Heart left ventricle (tissue), 16 donors: ENCODE results near the gene RCCD1. TPM values are rescaled to one million over a fixed set of nuclear protein-coding genes. Genes with fewer than 3 reads are reported as not detected.

Experiments used
- ATAC-seq, 4 donors: fragments of 200-7000 bp; cut with Tn5 transposase; one replicate each; pipeline ENCODE4 v1.9.1; 2020 to 2022; ENCODE audit warnings: moderate library complexity in 4 of 4, mild to moderate bottlenecking in 3 of 4, moderate number of reproducible peaks in 1 of 4
- DNase-seq, 5 donors: peaks; one replicate each; pipeline ENCODE4 v3.0.0-alpha.2; 2020
- H3K27ac ChIP-seq, 12 donors: fragments of 200-600 bp; sonication (generic) in 4 of 12; one replicate each; pipeline versions ENCODE4 v1.5.0 to v1.8.0; 2016 to 2022; ENCODE audit warnings: mild to moderate bottlenecking in 2 of 12
- H3K27me3 ChIP-seq, 9 donors: fragments of 200-600 bp; sonication (generic) in 2 of 9; one replicate each; pipeline versions ENCODE4 v1.5.1 to v1.8.0; 2016 to 2022; ENCODE audit warnings: mild to moderate bottlenecking in 3 of 9
- H3K36me3 ChIP-seq, 9 donors: fragments of 200-600 bp; sonication (generic) in 2 of 9; one replicate each; pipeline versions ENCODE4 v1.5.0 to v1.8.0; 2018 to 2022; ENCODE audit warnings: mild to moderate bottlenecking in 2 of 9
- H3K4me1 ChIP-seq, 12 donors: fragments of 200-600 bp; sonication (generic) in 4 of 12; one replicate each; pipeline versions ENCODE4 v1.5.0 to v1.8.0; 2016 to 2022; ENCODE audit warnings: mild to moderate bottlenecking in 3 of 12
- H3K4me3 ChIP-seq, 12 donors: fragments of 200-600 bp; sonication (generic) in 4 of 12; one replicate each; pipeline versions ENCODE4 v1.5.0 to v1.8.0; 2017 to 2022; ENCODE audit warnings: mild to moderate bottlenecking in 9 of 12, moderate library complexity in 4 of 12
- H3K9me3 ChIP-seq, 12 donors: fragments of 200-600 bp; sonication (generic) in 4 of 12; one replicate each; pipeline versions ENCODE4 v1.5.0 to v1.8.0; 2016 to 2022; ENCODE audit warnings: mild to moderate bottlenecking in 1 of 12
- POLR2A ChIP-seq, 2 donors: fragments of 450-650 bp; IDR thresholded peaks; one replicate each; pipeline ENCODE4 v1.6.1; 2017; ENCODE audit warnings: antibody characterized with exemption in 2 of 2, mild to moderate bottlenecking in 2 of 2, moderate library complexity in 2 of 2
- WGBS, 4 donors: extraction: QIAGEN DNeasy Blood & Tissue Kit in 2 of 4; methylation state at CpG; one replicate each; pipeline versions ENCODE4 v1.1.5 to v1.1.7; 2013 to 2018; 5-methylcytosine and 5-hydroxymethylcytosine counted together
- intact Hi-C, 10 donors: fragments of 100-400 bp; cut with DNase I; formaldehyde crosslinking; loops; one replicate each; pipeline versions ENCODE4 v1.11.1 to v1.14.2; 2022
- polyA plus RNA-seq, 2 donors: library from polyadenylated mRNA; stranded (reverse); fragments of 200-250 nt; gene quantifications; one replicate each; pipeline ENCODE4 v1.2.3, GENCODE V29; 2013
- total RNA-seq, 9 donors: library from RNA; depleted of rRNA in 2 of 9; stranded (reverse); fragments of >200 nt in 2 of 9; fragmentation: NEBNext Ultra II Directional in 3 of 9; extraction: Animal tissue kit (Norgen Biotek cat#: 25700) in 3 of 9; gene quantifications; one replicate each; pipeline versions ENCODE4 v1.1.0 to v1.2.4, GENCODE V29; 2016 to 2023
- TF ChIP-seq, protein P1 (sequence below), 12 donors: fragments of 200-600 bp; sonication (generic) in 4 of 12; IDR thresholded peaks; one replicate each; pipeline versions ENCODE4 v1.5.0 to v1.8.0; 2018 to 2022; ENCODE audit warnings: antibody characterized with exemption in 12 of 12, mild to moderate bottlenecking in 5 of 12
- donor health status: ischemic (EF 13 %, LVEDD 7.1; RV severe dilation, severe dysfunction).
- donor health status: healthy with polysubstance abuse.
- donor health status: DM: no; HTN: yes; CAD: no.
- donor health status: DM: no; HTN: no; CAD: no.
- donor health status: ischemic (EF 25% LVEDD 6.9; RV normal size, moderate dysfunction).
- donor health status: ischemic (EF 25% LVEDD 5.7; RV mildly dilated, moderate dysfunction).
- donor health status: healthy.
- donor health status: DM: yes; HTN: yes; CAD: no.
- donor health status: ischemic (EF 35%, LVEDD 5.7; RV mildly dilated, moderate dysfunction).
- donor health status: nonischemic (EF 11% LVEDD 7.7; RV severe dilation, severe dysfunction).
- donor health status: DM: yes; HTN: yes; CAD: no.
- donor health status: PGD.
- donor health status: ischemic (EF 29% LVEDD 5.4; RV normal size, mild dysfunction).
- donor health status: nonischemic (EF 23%, LVEDD 6.1; RV moderate dilation, normal function).

The RCCD1 gene
- total and polyA plus RNA-seq, 11 donors: 5.4 to 11.1 (median 6.9) TPM

DNA sequence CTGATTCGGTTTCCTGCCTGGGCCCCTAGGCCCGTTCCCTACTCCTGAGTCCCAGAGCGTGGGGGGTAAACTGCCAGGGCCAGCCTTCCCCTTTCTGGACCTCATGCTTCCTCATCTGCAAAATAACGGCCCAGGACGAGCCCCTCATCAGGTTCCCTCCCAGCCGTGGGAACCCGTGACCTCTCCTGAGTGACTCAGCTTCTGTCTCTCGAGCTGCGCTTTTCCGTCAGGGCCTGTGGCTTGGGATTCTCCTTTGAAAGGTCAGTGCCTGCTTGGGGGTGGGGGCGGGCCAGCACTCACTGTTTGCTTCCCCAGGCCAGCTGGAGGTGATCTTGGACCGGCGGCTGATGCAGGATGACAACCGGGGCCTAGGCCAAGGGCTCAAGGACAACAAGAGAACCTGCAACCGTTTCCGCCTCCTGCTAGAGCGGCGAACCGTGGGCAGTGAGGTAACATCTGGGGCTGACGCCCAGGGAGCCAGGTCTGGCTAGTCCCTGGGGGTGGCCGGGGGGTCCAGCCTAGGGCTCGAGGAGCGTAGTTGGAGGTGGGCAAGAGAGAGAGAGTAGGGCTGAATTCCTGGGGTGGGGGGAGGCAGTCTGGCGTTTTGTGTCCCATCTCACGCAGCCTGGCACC lies 38.8 kb upstream of the RCCD1 start:
- WGBS, 4 donors: 75 to 83% (median 79%) methylated on average over 25 of the region's 25 CpGs
- Histone ChIP-seq H3K4me1 (peaks cover 0 to 46% (median 10%) of the 10 kb centered on the region in 12 donors), H3K36me3 (peaks cover 11 to 100% (median 99%) of the 10 kb centered on the region in 9 donors), H3K27ac (peak overlapping the region in 11 of 12 donors; percentile 30 to 85 (median 71)), H3K27me3 (no peaks in the 10 kb centered on the region), H3K4me3 (peak overlapping the region in 3 of 12 donors; percentile 14 to 25 (median 17)), H3K9me3 (no peaks in the 10 kb centered on the region)
- TF ChIP-seq, protein P1, sequence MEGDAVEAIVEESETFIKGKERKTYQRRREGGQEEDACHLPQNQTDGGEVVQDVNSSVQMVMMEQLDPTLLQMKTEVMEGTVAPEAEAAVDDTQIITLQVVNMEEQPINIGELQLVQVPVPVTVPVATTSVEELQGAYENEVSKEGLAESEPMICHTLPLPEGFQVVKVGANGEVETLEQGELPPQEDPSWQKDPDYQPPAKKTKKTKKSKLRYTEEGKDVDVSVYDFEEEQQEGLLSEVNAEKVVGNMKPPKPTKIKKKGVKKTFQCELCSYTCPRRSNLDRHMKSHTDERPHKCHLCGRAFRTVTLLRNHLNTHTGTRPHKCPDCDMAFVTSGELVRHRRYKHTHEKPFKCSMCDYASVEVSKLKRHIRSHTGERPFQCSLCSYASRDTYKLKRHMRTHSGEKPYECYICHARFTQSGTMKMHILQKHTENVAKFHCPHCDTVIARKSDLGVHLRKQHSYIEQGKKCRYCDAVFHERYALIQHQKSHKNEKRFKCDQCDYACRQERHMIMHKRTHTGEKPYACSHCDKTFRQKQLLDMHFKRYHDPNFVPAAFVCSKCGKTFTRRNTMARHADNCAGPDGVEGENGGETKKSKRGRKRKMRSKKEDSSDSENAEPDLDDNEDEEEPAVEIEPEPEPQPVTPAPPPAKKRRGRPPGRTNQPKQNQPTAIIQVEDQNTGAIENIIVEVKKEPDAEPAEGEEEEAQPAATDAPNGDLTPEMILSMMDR (IDR thresholded peaks at IDR 0.05): no peak
- TF ChIP-seq POLR2A (IDR thresholded peaks at IDR 0.05): no peak
- intact Hi-C loops: no loop called here
- ATAC-seq (peak; percentile 57 to 74 (median 61)), DNase-seq (peak; percentile 53 to 86 (median 69))

DNA sequence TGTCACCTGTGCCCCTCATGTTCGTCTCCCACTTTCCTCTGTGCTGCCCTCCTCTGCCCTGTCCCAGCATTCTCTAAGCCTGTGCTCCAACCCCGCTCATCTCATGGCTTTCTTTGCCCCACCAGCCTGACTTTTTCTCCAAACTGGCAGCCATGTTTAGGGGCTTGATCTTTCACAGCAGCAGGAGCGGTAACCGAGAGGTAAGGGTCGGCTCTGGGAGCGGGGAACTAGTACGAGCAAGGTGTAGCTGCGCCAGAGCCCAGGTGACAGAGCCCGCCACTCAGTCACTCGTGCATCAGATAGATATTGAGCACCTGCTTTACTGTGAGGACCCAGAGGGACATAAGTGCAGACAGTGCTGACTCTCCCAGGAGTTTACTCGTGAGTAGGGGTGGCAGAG lies 38.2 kb upstream of the RCCD1 start:
- Histone ChIP-seq H3K4me1 (peaks cover 0 to 46% (median 10%) of the 10 kb centered on the region in 12 donors), H3K9me3 (no peaks in the 10 kb centered on the region), H3K27me3 (no peaks in the 10 kb centered on the region), H3K4me3 (peak overlapping the region in 3 of 12 donors; percentile 14 to 25 (median 17)), H3K36me3 (peaks cover 11 to 100% (median 99%) of the 10 kb centered on the region in 9 donors), H3K27ac (peak overlapping the region in 11 of 12 donors; percentile 30 to 85 (median 71))
- WGBS, 4 donors: 86 to 93% (median 92%) methylated on average over 11 of the region's 11 CpGs
- intact Hi-C loops: no loop called here
- ATAC-seq (peak in 1 of 4 donors; percentile 11), DNase-seq (no peak)
- TF ChIP-seq, protein P1 (IDR thresholded peaks at IDR 0.05): no peak
- TF ChIP-seq POLR2A (IDR thresholded peaks at IDR 0.05): no peak

- ATAC-seq: no peak
- WGBS, 4 donors: 88 to 97% (median 93%) methylated on average over 11 to 12 of the region's 12 CpGs
- intact Hi-C loops: no loop called here
- H3K27ac ChIP-seq: peak overlapping the region in 9 of 12 donors; percentile 18 to 85 (median 78)
- TF ChIP-seq POLR2A (IDR thresholded peaks at IDR 0.05): no peak
- TF ChIP-seq, protein P1 (IDR thresholded peaks at IDR 0.05): no peak
- H3K4me3 ChIP-seq: no peak overlapping the region
- DNase-seq: no peak
- H3K36me3 ChIP-seq: peaks cover 6 to 100% (median 96%) of the 10 kb centered on the region in 9 donors
- peaks cover 0 to 46% (median 10%) of the 10 kb centered on the region in 12 donors for H3K4me1 ChIP-seq
- no peaks in the 10 kb centered on the region for H3K9me3 ChIP-seq
- H3K27me3 ChIP-seq: no peaks in the 10 kb centered on the region
Measured at GRCh38 chr15:90917569-90917968, 37.1 kb upstream of the RCCD1 start.

DNA sequence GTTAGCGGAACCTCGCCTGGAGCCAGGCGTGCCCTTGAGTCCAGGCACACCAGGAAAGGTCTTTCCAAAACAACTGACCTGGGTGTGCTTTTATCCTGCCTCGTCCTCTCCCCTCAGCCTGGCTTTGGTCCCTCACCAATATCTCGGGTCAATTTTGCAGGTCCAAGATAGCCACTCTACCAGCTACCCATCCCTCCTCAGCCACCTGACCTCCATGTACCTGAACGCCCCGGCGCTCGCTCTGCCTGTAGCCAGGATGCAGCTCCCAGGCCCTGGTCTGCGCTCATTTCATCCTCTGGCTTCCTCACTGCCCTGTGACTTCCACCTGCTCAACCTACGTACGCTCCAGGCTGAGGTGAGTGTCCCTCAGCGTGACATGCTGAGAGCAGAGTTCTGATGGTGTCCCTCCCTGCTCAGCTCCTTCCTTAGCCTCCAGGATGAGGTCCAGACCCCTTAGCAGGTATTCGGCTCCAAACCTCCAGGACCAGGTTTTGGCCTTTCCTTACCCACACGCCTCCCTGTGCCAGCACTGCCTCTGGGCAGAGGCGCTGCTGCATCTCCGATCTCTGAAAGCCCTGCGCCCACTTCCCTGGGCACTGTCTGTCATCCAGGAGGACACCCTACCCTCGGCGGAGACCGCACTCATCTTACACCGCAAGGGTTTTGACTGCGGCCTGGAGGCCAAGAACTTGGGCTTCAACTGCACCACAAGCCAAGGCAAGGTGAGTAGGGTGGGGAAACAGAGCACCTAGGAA lies 36.5 kb upstream of the RCCD1 start:
- Histone ChIP-seq H3K9me3 (no peaks in the 10 kb centered on the region), H3K27me3 (no peaks in the 10 kb centered on the region), H3K36me3 (peaks cover 3 to 94% (median 89%) of the 10 kb centered on the region in 9 donors), H3K4me3 (no peak overlapping the region), H3K27ac (peak overlapping the region; percentile 4 to 85 (median 74)), H3K4me1 (peaks cover 0 to 46% (median 10%) of the 10 kb centered on the region in 12 donors)
- intact Hi-C loops: no loop called here
- TF ChIP-seq, protein P1 (IDR thresholded peaks at IDR 0.05): no peak
- TF ChIP-seq POLR2A (IDR thresholded peaks at IDR 0.05): no peak
- ATAC-seq: no peak
- WGBS, 4 donors: 89 to 92% (median 91%) methylated on average over 23 of the region's 23 CpGs
- no peak for DNase-seq
